Activated CD8-positive, alpha-beta memory T cell treated with anti-CD3 and anti-CD28 coated beads for 4 hours (primary cell): ENCODE data around the gene EFCAB10.
A peak's percentile ranks its signal among the peaks of the same experiment; 100 is the strongest.
"Not testable (repeated sequence)": the region's sequence is repeated elsewhere in the genome, so short reads cannot be mapped to it uniquely, and the experiment has no call there.

Source experiments
- DNase-seq, 2 donors: peaks; one replicate each; pipeline ENCODE4 v3.0.0-alpha.2; 2020; ENCODE audit warnings: low read depth in 2 of 2

The EFCAB10 gene

DNA sequence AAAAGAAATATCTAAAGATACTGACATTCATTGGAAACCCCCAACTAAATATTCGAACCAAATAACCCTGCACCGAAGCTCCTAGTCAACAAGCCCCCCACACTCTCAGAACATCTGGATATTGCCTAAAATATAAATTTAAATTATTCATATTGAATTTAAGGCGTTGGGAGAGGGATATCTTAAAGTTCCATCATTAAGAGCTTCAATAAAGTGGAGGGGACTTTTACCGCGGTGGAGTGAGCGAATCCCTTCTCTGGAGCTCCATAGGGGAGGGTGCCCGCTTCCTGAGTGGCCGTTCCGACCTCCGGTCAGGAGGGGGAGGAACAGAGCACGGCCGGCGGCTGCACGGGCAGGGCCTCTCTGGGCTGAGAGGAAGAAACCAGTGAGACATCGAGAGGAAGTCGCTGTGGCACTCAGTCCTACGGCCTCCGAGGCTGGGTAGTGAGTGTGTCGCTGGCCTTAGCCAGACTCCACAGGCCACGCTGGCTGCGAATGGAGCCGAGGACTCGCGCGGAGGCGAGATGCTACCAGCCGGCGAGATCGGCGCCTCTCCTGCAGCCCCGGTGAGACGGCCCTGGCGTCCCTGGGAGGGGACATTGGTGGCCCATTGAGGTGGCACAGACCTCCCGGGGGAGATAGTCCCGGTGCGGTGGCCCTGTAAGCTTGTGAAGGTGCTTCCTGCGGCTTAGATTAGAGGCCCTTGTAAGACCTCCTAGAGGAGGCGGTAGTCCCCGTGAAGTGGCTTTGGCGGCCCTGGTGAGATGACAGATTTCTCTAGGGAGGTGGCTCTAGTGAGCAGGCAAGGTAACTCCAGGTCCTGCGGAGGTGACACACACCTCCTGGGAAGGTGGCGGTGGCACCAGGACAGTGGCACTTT lies 49.3 kb downstream of the EFCAB10 start, which contains the start of gene RINT1:
TSS of gene RINT1 (plus strand) at position 410 of the 880 bp plus-strand sequence. CDS start at position 525, 115 bp downstream.
- DNase-seq, result peak; percentile 76 to 78

DNA sequence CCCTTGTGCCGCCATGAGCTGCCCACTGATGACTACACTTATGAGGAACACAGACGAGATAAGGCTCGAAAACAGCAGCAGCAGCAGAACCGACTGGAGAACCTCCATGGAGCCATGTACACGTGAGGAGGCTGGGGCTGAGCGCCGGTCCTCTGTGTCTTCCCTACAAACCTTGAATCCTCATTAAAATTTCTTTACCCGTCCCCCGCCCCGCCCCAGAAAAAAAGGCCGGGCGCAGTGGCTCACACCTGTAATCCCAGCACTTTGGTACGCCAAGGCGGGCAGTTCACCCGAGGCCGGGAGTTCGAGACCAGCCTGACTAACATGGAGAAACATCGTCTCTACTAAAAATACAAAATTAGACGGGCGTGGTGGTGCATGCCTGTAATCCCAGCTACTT lies 50.7 kb downstream of the EFCAB10 start:
- no peak for DNase-seq

DNA sequence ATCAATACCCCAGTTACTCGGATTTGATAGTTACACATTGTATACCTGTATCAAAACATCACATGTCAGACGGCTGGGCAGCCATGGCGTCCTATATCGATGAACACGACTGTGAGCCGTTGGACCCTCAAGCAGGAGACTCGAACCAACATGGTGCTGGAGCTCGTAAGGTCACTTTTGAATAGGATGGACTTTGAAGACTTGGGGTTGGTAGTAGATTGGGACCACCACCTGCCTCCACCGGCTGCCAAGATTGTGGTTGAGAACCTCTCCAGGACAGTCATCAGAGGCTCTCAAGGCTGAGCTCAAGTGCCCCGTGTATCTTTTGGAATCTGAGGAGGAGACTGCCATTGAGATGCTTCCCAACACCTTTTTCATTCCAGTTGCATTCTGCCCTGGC lies 51.2 kb downstream of the EFCAB10 start:
- DNase-seq, result no peak

DNA sequence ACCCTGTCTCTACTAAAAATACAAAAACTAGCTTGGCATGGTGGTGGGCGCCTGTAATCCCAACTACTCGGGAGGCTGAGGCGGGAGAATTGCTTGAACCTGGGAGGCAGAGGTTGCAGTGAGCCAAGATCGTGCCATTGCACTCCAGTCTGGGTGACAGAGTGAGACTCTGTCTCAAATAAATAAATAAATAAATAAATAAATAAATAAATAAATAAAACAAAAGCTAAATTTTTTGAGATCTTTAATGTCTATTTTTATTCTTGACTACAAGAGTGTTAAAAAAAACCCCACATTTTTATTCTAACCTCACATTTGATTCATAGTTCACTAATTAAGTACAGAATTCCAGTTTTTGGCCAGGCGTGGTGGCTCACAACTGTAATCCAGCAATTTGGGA lies 53.6 kb downstream of the EFCAB10 start:
- DNase-seq, result not testable (repeated sequence)

DNA sequence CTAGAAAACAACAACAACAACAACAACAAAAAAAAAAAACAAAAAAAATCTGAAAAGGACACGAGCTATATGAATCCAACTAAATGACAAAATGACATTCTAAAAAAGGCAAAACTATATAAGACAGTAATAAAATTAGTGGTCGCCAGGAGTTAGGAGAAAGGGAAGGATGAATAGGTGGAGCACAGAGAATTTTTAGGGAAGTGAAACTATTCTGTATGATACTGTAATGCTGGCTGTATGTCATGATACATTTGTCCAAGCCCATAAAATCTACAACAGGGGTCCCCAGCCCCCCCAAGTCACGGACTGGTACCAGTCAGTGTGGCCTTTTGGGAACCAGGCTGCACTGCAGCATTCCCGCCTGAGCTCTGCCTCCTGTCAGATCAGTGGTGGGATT lies 56.5 kb downstream of the EFCAB10 start:
- no peak for DNase-seq

DNA sequence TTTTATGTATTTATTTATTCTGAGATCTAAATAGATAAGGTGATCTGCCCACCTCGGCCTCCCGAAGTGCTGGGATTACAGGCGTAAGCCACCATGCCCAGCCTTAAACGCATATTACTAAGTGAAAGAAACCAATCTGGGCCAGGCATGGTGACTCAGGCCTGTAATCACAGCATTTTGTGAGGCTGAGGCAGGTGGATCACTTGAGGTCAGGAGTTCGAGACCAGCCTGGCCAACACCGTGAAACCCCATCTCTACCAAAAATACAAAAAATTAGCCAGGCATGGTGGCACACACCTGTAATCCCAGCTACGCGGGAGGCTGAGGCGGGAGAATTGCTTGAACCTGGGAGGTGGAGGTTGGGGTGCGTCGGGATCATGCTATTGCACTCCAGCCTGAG lies 56.9 kb downstream of the EFCAB10 start:
- DNase-seq, result not testable (repeated sequence)

DNA sequence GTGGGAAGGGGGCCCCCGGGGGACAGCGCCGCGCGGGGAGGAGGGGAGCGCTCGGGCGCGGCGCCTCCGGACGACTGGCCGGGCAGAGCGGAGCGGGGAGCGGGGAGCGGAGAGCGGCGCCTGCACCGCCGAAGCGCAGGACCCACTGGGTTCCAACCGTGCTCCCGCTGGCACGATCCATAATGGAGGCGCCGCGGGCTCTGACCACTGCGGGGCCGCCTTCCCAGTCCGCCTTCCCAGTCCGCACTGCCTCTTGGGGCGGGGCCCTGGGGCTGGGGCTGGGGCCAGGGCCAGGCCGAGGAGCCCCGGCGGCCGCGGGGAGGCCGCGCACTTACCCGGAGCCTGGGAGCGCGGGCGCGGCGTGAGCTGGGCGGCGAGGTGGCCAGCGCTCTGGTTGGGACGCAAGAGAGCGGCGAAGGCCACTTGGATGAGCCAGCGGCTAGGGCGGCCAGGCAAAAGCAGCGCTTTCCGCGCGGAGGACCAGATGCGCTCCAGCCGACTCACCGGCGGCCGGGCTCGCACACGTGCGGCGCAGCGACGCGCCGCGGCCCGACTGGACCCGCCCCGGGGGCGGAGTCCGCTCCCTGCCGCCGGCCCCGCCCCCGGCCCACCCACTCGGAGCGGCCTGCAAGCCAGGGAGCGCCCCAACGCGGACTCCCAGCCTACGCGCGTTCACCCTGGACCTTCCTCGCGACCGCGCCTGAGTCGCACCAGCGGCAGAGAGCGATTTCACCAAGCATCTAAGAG lies 59.4 kb downstream of the EFCAB10 start, which contains the start of gene PUS7:
TSS of gene PUS7 (minus strand) at position 555 of the 747 bp plus-strand sequence. CDS start 13,759 bp downstream, outside the sequence.
- peak; percentile 60 to 69 for DNase-seq

DNA sequence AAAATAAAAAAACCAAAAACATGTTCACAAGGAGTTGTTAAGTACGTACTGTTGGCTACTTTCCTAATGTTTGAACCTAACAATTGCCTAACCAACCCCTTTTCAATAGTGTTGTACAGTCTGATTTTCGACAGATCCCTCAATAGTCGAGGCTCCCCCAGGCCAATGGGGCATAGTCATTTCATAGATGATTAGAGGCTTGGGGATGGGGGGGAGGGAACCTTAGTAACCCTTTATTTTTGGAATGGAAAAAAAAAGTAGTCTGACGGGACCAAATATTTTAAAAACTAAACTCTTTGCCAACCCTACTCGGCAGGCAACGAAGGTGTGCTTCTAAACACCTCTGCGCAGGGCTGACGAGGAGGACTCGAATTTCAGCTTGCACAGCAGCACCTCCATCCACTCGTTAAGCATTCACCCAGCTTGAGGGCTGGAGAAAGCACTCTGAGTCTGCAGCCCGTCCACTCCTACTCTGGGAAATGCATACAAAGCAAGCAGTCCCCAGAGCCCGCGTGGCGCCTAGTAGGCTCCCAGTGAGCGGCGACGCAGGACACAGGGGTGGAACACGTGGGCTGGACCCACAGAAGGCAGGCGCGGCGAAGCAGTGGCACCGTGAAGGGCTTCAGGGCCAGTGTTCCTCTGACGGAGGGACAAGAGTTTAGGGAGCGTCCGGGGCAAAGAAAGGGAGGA lies 60.1 kb downstream of the EFCAB10 start:
- DNase-seq, result peak; percentile 23 to 27

DNA sequence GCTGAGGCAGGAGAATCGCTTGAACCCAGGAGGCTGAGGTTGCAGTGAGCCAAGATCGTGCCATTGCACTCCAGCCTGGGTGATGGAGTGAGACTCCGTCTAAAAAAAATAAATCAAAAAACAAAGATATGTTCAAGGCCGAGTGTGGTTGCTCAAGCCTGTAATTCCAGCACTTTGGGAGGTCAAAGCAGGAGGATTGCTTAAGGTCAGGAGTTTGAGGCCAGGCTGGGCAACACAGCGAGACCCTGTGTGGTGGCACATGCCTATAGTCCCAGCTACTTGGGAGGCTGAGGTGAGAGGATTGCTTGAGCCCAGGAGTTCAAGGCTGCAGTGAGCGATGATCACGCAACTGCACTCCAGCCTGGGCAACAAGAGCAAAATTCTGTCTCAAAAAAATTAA lies 60.7 kb downstream of the EFCAB10 start:
- not testable (repeated sequence) for DNase-seq

DNA sequence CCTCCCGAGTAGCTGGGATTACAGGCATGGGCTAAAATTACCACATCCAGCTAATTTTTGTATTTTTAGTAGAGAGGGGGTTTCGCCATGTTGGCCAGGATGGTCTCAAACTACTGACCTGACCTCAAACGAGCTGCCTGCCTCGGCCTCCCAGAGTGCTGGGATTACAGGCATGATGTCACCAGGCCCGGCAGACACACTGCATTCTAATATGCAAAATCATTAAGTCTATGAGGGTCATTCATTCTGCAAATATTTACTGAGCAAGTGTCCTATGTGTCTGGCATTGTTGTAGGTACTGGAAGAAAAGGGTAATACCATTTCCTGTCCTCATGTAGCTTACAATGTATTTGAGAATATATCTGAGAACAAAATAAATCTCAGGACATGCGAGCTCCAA lies 61.9 kb downstream of the EFCAB10 start:
- no peak for DNase-seq

DNA sequence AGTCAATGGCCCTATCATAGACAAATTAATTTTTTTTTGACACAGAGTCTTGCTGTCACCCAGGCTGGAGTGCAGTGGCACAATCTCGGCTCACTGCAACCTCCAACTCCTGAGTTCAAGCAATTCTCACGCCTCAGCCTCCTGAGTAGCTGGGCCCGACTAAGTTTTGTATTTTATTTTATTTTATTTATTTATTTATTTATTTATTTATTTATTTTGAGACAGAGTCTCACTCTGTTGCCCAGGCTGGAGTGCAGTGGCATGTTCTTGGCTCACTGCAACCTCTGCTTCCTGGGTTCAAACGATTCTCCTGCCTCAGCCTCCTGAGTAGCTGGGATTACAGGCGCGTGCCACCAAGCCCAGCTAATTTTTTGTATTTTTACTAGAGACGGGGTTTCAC lies 65.7 kb downstream of the EFCAB10 start:
- DNase-seq, result not testable (repeated sequence)
